ENCODE results near the gene NPSR1.

The NPSR1 gene

GRCh38 chr7:34837801-34838201 is 179.8 kb downstream of the NPSR1 start:
- Histone ChIP-seq H3K4me1 (ENCODE audit: control insufficient read depth, insufficient read depth, low read length) (no peaks in the 10 kb centered on the region), H3K4me3 (ENCODE audit: low read depth, low read length) (no peak overlapping the region), H3K9me3 (ENCODE audit: control insufficient read depth, insufficient read depth, low read depth, low read length) (no peaks in the 10 kb centered on the region), H3K36me3 (ENCODE audit: control insufficient read depth in 2 of 2, insufficient read depth in 1 of 2, low read length in 2 of 2) (no peaks in the 10 kb centered on the region), H3K27ac (ENCODE audit: extremely low read depth, low read depth, low read length) (no peak overlapping the region)
- POLR2A ChIA-PET, result no interaction called here
- TF ChIP-seq ZNF394 (tag by site-specific recombination; IDR thresholded peaks at IDR 0.05; ENCODE audit: borderline replicate concordance), result no peak
- peak; percentile 46; the same call in 1 of the 2 replicates for TF ChIP-seq ZIC2 (tag by site-specific recombination; IDR thresholded peaks at IDR 0.05)
- no peak for TF ChIP-seq ZNF449 (tag by site-specific recombination; IDR thresholded peaks at IDR 0.05)
- no peak for TF ChIP-seq ZNF692 (tag by site-specific recombination; IDR thresholded peaks at IDR 0.05)
- TF ChIP-seq ZBTB10 (tag by site-specific recombination; IDR thresholded peaks at IDR 0.05), result no peak
- CTCF ChIA-PET, result interaction anchor here (2.1 kb wide), 1 partner anchor 14 kb away, joined by 7 read pairs; no protein-coding TSS in a partner anchor

- H3K36me3 ChIP-seq (ENCODE audit: control insufficient read depth in 2 of 2, insufficient read depth in 1 of 2, low read length in 2 of 2), result no peaks in the 10 kb centered on the region
- no peak overlapping the region for H3K4me3 ChIP-seq (ENCODE audit: low read depth, low read length)
- no peak overlapping the region for H3K27ac ChIP-seq (ENCODE audit: extremely low read depth, low read depth, low read length)
- POLR2A ChIA-PET, result no interaction called here
- H3K4me1 ChIP-seq (ENCODE audit: control insufficient read depth, insufficient read depth, low read length), result no peaks in the 10 kb centered on the region
- TF ChIP-seq ZNF48 (tag by site-specific recombination; IDR thresholded peaks at IDR 0.05), result no peak
- TF ChIP-seq ZNF776 (tag by site-specific recombination; IDR thresholded peaks at IDR 0.05; ENCODE audit: borderline replicate concordance), result no peak
- no peak for TF ChIP-seq ZNF623 (tag by site-specific recombination; IDR thresholded peaks at IDR 0.05)
- TF ChIP-seq ZNF692 (tag by site-specific recombination; IDR thresholded peaks at IDR 0.05), result no peak
- TF ChIP-seq HOXA7 (CRISPR knock-in tag; IDR thresholded peaks at IDR 0.05; ENCODE audit: borderline replicate concordance), result no peak
- CTCF ChIA-PET, result interaction anchor here (1.0 to 2.1 kb wide), 2 partner anchors 14 to 43 kb away, joined by 3 to 7 read pairs; no protein-coding TSS in a partner anchor
- H3K9me3 ChIP-seq (ENCODE audit: control insufficient read depth, insufficient read depth, low read depth, low read length), result no peaks in the 10 kb centered on the region
These were observed 180.3 kb downstream of the NPSR1 start for GRCh38 chr7:34838329-34838728.

- ChIA-PET POLR2A (no interaction called here), CTCF (interaction anchor here (0.9 kb wide), 1 partner anchor 16 kb away, joined by 3 read pairs; no protein-coding TSS in a partner anchor)
- Histone ChIP-seq H3K9me3 (ENCODE audit: control insufficient read depth, insufficient read depth, low read depth, low read length) (no peaks in the 10 kb centered on the region), H3K27ac (ENCODE audit: extremely low read depth, low read depth, low read length) (no peak overlapping the region), H3K36me3 (ENCODE audit: control insufficient read depth in 2 of 2, insufficient read depth in 1 of 2, low read length in 2 of 2) (no peaks in the 10 kb centered on the region), H3K4me3 (ENCODE audit: low read depth, low read length) (no peak overlapping the region), H3K4me1 (ENCODE audit: control insufficient read depth, insufficient read depth, low read length) (no peaks in the 10 kb centered on the region)
- TF ChIP-seq ZNF10 (tag by site-specific recombination; IDR thresholded peaks at IDR 0.05), result no peak
- TF ChIP-seq SP7 (tag by site-specific recombination; IDR thresholded peaks at IDR 0.05), result no peak
- TF ChIP-seq ZNF214 (tag by site-specific recombination; IDR thresholded peaks at IDR 0.05; ENCODE audit: borderline replicate concordance), result no peak
- TF ChIP-seq ZNF26 (tag by site-specific recombination; IDR thresholded peaks at IDR 0.05), result no peak
- TF ChIP-seq ZNF112 (tag by site-specific recombination; IDR thresholded peaks at IDR 0.05), result no peak
- TF ChIP-seq ZBTB21 (tag by site-specific recombination; IDR thresholded peaks at IDR 0.05), result no peak
- no peak for TF ChIP-seq REPIN1 (tag by site-specific recombination; IDR thresholded peaks at IDR 0.05; ENCODE audit: low read depth)
- no peak for TF ChIP-seq AEBP2 (tag by site-specific recombination; IDR thresholded peaks at IDR 0.05; ENCODE audit: borderline replicate concordance)
- TF ChIP-seq ZNF302 (tag by site-specific recombination; IDR thresholded peaks at IDR 0.05; ENCODE audit: low read depth), result no peak
- TF ChIP-seq HOXD13 (CRISPR knock-in tag; IDR thresholded peaks at IDR 0.05; ENCODE audit: borderline replicate concordance), result no peak
- TF ChIP-seq ZNF704 (tag by site-specific recombination; IDR thresholded peaks at IDR 0.05), result no peak
These were observed 181.6 kb downstream of the NPSR1 start for GRCh38 chr7:34839645-34840044.

All from HEK293 (cell line).